Renal cortical epithelial cell (primary cell): ENCODE data around the gene GLDC. TPM values are rescaled to one million over a fixed set of nuclear protein-coding genes. Genes with fewer than 3 reads are reported as not detected.
A peak's percentile ranks its signal among the peaks of the same experiment; 100 is the strongest.
"Not testable (repeated sequence)": the region's sequence is repeated elsewhere in the genome, so short reads cannot be mapped to it uniquely, and the experiment has no call there.

Experiments used
- DNase-seq: peaks from one replicate; pipeline ENCODE4 v3.0.0-alpha.2; 2011; ENCODE audit warnings: low read depth
- total RNA-seq: library from RNA; depleted of rRNA; stranded (reverse); fragments of >200 nt; gene quantifications from 2 replicates; pipeline ENCODE4 v1.2.3, GENCODE V29; 2014

GLDC gene
- total RNA-seq, 1 donor from 2014 or later: 177 TPM

DNA sequence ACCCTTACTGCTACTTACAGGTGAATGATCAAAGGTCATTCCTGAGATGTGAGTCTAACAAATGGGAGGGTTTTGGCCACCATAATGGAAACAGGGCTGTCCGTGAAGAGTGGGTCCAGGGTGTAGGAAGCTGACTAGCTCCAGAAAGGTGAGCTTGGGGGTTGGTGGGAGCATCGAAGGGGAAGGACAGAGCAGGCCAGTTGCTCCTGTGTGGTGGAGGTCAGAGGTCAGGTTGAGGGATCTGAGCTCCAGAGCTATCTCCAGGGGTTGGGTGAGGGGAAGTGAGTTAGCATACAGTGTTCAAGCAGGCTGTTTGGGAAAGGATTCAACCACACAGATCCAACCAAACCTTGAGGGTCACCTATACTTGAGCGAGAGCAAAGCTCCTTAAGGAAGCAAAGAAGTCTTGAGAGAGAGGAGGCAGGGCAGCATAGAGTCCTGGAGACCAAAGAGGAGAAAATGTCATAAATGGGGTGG, 18.7 kb upstream of the GLDC start:
- DNase-seq: no peak

DNA sequence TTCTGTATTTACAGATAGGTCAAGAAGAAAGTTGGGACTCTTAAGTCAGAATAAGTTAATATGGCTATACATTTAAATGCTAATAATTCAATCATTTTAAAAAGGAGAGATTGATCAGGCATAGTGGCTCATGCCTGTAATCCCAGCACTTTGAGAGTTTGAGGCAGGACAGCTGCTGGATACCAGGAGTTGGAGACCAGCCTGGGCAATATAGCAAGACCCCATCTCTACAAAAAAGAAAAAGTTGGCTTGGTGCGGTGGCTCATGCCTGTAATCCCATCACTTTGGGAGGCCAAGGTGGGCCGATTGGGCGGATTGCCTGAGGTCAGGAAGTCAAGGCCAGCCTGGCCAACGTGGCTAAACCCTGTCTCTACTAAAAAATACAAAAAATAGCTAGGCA, 15.0 kb upstream of the GLDC start:
- no peak for DNase-seq

DNA sequence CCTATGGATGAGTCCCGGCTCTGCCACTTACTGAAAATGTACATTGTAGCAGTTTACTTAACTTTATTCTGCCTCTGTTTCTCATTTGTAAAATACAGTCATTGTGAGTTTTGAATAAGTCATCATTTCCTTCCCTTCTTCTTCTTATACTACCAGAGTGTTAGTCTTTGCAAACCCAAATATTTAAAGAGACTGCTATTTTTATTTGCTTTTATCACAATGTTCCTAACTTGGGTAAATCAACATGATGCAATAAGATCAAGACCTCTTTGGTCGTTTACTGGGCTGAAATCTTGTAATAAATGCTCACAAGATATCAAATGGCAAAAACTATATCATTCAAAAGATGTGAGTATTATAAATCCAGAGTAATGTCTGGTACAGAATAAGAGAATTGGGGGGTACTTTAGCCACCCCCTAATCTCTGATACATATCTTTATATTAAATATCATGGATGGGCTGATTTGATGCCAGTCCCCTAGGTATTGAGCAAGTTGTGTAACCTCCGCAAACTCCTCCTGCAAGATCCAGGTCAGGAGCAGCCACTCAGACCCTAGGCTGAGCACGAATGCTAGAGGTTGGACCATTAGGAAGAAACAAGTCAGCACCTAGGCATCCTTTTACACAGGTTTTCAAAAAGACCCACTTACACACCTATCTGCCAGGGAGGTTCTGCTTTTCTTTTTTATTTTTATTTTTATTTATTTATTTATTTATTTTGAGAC, 13.3 kb upstream of the GLDC start:
- DNase-seq: no peak

DNA sequence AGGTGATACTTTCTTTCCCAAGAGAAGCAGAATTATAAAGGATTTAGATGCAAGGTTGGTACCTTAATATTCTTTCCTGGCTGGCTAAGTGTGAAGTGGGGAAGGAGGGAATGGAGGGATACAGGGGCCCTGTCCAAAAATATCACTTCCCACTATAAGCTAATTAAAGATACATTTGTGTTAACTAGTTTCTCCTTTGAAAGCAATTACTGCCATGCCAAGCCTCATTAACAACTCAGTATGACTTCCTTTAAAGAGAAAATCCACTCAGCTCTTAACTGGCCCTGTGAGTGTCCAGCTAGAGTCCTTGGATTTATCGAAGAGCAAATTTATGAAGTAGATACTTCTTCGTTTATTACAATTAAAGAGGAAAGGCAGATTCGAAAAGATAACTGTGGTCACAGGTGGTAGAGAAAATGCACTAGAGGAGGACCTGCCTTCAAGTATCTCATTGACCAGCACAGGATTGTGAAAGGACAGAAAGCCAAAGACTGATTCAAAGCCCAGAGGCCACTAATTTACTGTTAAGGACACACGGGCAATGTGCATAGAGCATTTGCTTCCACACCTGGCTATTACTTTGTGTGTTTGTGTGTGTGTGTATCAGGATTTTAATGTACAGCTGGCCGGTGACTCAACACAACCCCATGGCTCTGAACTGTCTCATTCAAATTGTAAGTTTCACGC, 11.2 kb upstream of the GLDC start:
- DNase-seq: no peak

DNA sequence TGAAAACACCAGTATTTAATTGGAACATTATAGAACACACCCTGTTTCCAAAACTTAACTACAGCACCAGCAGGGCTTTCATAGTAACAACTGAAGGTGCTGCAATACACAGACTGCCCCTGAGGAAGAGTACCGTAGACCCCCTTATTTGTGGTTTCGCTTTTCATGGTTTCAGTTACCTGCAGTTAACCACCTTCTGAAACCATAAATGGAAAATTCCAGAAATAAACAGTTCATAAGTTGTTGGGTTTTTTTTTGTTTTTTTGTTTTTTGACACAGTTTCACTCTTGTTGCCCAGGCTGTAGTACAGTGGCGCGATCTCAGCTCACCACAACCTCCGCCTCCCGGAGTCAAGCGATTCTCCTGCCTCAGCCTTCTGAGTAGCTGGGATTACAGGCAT, 9.5 kb upstream of the GLDC start:
- DNase-seq: no peak

DNA sequence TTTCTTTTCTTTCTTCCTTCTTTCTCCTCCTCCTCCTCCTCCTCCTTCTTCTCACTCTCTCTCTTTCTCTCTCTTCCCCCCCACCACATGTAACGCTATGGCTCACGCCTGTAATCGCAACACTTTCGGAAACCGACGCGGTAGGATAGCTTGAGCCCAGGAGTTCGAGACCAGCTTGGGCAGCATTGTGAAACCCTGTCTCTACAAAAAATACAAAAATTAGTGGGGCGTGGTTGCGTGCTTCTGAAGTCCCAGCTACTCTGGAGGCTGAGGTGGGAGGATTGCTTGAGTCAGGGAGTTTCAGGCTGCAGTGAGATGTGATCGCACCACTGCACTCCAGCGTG, 736 bp upstream of the GLDC start:
- peak; percentile 36 for DNase-seq

DNA sequence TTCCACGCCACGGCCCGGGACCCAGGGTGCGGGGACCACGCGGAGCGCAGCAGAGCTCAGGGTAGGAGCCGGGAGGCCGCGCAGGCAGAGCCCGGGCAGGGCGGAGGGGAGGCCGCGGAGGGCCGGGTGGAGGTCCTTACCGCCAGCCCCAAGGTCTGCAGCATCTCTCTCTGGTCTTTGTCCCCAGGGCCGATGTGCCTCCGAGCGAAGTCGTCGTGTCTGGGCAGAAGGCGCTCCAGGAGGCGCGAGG, 499 bp downstream of the GLDC start:
- DNase-seq: not testable (repeated sequence)

DNA sequence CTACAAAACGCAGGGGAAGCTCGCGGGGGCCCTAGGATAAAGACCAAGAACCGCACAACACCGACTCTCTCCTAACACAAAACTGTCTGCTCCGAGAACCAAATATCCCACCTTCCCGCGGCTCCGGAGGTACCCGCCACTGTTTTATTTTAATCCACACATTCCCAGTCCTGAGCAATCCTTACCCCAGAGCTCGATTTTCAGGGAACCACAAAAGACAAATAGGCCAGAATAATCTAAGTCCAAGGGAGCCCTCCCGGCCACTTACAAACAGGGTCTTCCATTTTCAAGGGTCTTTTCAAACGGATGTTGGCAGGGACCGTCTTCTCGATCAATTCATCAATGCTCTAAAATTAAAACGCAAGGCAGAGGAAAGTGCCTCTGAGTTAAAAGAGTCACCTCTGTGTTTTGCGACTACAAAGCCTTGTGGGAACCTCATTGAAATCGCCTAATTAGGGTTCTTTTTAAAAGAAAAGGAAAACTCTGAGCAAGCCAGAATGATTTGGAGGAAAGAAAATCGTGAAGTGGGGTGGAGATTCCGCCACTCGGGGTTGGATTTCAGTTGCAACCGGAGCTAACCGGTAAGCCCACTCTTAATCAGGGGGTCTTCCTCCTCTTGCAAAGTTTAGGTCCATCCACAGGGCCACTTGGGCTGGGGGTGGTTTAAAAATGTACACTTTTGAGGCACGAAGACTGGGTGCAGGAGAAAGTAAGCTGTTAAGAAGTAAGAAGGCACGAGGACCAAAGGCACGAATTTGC, 1.0 kb downstream of the GLDC start:
- DNase-seq: no peak

DNA sequence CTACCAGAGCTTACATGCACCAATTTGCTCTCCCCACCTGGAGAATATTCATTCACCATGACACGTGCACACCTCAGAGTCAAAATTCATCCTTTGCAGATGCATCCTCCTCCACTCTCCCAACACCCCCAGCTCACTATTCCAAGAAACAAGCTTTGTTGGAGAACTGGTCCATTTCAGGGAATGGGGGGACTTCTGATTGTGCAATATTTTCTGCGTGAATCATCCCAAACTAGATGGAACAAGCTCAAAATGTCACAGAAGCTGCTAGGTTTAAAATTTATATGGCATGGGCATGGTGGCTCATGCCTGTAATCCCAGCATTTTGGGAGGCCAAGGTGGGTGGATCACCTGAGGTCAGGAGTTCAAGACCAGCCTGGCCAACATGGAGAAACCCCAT, 3.6 kb downstream of the GLDC start:
- DNase-seq: peak; percentile 54

DNA sequence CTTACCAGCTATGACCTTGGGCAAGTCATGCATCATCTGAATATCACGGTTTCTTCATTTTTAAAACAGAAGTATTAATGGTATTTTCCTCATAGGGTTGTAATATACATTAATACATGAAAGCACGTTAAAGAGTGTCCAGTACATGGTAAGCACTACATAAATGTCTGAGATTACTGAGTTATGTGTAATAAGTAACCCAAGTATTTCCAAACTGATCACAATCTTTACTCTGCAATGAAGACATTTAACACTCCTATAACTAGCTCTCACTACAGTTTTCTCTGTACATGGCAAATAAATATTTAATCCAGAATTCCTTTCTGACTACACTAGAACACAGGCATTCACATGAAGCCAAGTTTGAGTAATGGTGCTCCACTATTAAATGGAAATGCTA, 4.0 kb downstream of the GLDC start:
- peak; percentile 63 for DNase-seq

DNA sequence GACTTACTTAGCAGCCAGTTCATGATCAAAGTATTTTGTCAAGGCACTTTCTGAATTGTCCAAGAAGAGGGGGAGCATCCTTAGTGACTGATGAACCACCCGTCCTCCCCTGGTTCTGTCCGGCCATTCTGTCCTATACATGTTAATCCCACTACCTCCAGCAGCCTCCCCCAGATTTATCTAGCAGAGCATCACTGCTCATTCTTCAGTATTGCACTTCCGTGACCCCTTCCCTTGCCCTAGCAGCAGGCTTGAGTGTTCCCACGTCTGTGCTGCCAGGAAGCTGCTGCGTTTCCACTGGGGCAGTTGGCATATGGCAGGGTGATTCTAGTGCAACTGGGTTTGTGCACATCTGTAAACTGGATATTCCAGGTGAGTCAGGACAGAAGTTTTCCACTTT, 4.5 kb downstream of the GLDC start:
- DNase-seq: no peak

DNA sequence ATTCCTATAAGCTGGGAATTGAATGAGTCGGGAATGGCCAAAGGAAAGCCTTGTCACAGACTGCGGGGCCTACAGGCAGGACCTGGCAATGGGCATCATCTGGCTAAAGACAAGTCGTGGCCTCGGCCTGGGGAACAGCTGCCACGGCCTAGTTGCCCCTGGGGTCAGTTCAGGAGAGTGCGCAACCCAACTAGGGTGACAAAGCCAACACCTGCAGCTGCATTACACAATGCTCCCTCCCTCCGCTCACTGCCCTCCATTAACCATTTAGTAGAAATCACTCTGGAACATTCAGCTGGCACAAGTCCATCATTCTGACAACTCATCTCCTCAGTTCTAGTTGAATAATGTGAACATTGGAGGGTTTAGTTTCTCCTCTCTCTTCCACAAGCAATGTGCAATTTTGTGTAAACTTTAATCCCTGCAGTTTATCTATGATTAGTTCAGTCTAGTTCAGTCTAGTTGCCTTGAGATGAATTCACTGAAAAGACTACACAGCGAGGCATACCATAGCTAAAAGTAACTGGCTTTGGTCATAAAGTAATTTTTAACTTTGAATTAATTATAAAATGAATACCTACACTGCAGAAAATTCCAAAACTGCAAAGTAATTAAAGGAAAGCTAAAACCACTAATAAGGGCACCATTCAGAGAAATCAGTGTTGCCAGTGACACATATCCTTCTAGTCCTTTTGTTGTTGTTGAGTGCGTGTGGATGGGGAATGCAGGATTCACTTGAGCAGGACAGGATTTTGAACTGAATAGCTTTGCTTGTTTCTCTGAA, 5.1 kb downstream of the GLDC start:
- DNase-seq: peak; percentile 90

DNA sequence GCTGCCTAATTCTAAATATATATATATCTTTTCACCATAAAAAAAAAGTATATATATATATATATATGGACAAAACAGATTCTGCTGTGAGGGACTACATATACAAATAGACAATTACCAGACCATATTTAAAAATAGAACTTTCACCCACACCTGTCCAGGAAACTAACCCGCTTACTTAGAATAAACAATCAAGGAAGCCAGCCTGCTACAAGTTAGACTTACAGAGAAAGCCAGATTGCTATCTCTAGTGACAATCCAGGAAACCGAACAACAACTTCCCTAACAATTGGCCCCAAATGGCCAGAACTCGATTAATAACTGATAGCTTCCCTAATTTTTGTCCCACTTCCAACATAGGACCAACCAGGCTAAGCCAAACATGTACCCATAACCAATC, 5.9 kb downstream of the GLDC start:
- DNase-seq: no peak

DNA sequence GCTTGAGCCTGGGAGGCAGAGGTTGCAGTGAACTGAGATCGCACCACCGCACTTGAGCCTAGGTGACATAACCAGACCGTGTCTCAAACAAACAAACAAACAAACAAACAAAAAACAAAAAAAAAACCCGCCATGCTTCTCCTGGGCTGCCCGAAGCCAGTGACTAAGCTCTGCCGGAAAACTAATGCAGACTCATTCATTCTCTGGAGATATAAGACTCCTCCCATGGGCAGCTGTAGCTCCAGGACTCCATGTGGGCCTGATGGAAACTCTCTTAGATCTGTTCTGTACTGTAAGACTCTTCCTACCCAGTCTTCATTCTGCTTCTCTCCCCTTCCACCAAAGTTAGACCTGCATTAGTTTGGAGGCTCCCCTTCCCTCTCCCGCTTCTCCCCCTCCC, 11.1 kb downstream of the GLDC start:
- peak; percentile 39 for DNase-seq

DNA sequence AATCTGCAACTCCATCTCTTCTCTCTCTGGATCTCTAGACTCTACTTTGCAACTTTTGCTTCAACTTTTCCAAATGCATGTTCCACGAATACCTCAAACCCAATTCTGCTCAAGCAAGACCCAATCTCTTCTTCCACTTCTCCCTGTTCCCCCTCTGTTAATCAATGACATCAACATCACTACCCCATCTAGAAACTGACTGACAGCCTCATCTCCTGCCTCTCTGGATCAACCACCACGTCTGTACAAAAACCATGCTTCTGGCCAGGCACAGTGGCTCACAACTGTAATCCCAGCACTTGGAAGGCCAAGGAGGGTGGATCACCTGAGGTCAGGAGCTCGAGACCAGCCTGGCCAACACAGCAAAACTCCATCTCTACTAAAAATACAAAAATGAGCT, 12.2 kb downstream of the GLDC start:
- DNase-seq: no peak

DNA sequence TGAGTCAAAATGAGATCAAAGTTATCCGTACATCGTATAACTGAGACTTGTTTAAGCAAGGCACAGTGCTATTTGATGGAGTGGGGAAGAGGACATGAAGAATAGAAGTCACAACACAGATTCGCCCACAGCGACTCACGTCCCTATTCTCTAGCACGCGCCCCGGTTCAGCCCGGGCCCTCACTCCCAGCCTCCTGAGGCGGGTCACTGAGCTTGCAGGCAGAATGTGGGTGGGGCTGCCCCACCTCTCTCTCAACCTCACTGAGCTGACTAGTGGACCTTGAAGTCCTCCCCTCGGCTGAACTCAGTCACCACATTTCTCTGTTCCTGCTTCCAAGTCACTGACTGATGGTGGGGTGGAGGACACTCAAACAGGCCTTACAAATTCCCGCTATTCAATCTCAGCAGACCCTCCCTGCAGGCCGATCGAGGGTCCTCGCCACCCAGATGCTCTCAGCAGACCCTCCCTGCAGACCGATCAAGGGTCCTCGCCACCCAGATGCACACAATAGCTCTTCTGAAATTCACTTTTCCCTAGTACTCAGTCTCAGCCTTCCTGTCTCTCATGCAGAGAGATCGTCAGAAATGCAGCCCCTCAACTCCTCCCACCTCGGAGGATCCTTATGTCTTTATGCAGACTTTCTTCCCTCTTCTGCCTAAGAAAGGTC, 12.9 kb downstream of the GLDC start:
- DNase-seq: peak; percentile 90

DNA sequence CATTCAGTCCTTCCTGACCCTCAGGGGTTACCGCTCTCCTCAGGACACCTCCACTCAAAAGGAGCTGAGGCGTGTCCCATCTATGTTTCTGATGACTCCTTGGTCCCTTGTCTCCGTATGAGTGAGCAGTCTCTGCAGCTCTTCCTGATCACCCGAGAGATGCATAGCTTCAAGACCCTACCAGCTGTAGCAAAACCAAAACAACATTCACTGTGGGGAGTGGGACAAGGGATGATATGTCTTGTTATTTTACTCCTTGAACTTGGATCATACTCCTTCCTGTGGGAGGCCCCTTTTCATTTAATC, 14.4 kb downstream of the GLDC start:
- no peak for DNase-seq

DNA sequence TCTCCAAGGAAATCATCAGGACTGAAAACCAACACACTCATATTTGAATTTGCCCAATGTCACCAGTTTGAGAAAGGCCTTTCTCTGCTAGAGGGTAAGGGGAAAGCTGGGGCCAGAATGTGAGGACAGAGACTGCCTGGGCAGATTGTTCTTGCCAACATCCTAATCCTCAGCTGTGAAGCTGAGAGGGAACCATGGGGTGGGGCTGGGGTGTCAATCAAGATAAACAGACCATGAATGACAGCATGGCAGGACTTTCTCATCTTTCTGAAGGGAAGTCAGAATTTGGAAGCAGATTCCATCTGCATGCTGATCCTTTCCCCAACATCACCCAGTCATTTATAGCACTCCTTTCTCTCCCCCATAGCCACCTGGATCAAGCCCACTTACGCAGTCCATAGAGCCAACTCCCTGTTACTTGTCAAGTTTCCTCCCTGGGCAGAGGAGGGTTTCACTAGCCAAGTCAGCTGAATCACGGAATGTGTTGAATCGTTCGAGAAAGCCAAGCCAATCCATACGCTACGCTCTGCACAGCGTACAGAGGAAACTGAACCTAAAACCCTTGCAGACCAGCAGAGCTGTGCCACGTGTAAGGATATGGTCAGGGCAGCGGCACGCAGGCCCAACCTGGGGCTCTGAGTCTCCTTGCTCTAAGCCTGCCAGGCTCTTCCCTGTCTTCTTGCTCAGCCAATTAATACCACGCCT, 14.9 kb downstream of the GLDC start:
- peak; percentile 37 for DNase-seq

DNA sequence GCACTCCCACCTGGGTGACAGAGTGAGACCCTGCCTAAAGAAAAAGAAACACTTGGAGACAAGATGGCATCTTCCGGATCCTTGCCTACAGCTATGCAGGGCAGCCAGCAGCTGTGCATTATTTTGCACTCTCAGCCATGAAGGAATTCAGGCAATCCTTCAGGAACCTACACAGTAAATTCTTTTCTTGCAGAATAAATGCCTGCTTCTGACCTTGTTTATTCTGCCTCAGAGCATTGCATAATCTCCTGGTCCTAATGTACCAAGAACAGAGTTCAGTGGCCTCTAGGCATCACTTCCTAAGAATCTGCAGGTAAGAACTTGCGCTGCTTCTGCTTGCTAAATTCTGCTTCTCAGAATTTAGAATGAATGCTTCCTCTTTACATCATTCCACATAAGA, 16.8 kb downstream of the GLDC start:
- DNase-seq: peak; percentile 90

DNA sequence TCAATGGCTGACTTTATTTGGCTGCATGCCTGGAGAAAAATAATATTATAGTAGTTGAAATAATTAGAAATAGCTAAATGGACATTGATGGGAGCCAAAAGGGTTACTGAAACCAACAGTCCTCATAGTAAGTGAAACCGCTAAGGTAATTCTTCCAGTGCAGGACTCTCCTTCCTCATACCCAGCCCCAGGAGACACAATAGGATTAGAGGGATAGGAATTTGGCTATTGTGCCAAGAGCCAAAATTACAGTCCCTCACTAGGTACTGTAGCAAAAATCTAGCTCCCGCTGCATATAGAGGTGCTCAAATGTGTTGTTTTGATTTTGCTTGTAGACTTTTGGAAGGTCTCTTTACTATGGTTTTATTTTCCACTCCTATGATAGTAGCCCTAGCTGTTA, 20.2 kb downstream of the GLDC start:
- DNase-seq: no peak

DNA sequence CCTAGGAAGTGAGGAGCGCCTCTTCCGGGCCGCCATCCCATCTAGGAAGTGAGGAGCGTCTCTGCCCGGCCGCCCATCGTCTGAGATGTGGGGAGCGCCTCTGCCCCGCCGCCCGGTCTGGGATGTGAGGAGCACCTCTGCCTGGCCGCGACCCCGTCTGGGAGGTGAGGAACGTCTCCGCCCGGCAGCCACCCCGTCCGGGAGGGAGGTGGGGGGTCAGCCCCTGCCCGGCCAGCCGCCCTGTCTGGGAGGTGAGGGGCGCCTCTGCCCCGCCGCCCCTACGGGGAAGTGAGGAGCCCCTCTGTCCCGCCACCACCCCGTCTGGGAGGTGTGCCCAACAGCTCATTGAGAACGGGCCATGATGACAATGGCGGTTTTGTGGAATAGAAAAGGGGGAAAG, 22.7 kb downstream of the GLDC start:
- not testable (repeated sequence) for DNase-seq
